GM10266 (cell line): ENCODE measurements around the gene PCSK5.
"Not testable (repeated sequence)": the region's sequence is repeated elsewhere in the genome, so short reads cannot be mapped to it uniquely, and the experiment has no call there.

ENCODE experiments used
- DNase-seq: peaks from one replicate; pipeline ENCODE4 v3.0.0; 2012; ENCODE audit errors: extremely low spot score
- CTCF ChIP-seq: IDR thresholded peaks from 2 replicates; pipeline ENCODE4 v1.5.1; 2012; ENCODE audit warnings: mild to moderate bottlenecking, low read depth; ENCODE audit not compliant: control insufficient read depth, insufficient read depth; ENCODE audit errors: missing control alignments

The PCSK5 gene

GRCh38 chr9:76302947-76303550 lies 412.6 kb downstream of the PCSK5 start:
- peak; percentile 36 for DNase-seq
- TF ChIP-seq CTCF: peak; percentile 60

- DNase-seq: not testable (repeated sequence)
Observed at GRCh38 chr9:76307047-76307446, 416.6 kb downstream of the PCSK5 start.

- no peak for TF ChIP-seq CTCF
- no peak for DNase-seq
Observed at GRCh38 chr9:76310577-76310976, 420.1 kb downstream of the PCSK5 start.

GRCh38 chr9:76310991-76311390 lies 420.5 kb downstream of the PCSK5 start:
- TF ChIP-seq CTCF: no peak
- DNase-seq: no peak

- no peak for DNase-seq
- no peak for TF ChIP-seq CTCF
Observed at GRCh38 chr9:76311537-76311936, 421.1 kb downstream of the PCSK5 start.

- no peak for TF ChIP-seq CTCF
- no peak for DNase-seq
Observed at GRCh38 chr9:76313771-76314170, 423.3 kb downstream of the PCSK5 start.

- DNase-seq: no peak
- TF ChIP-seq CTCF: no peak
Observed at GRCh38 chr9:76314321-76314720, 423.8 kb downstream of the PCSK5 start.

- no peak for DNase-seq
- no peak for TF ChIP-seq CTCF
Observed at GRCh38 chr9:76316069-76316468, 425.6 kb downstream of the PCSK5 start.

GRCh38 chr9:76319466-76319865 lies 429.0 kb downstream of the PCSK5 start:
- DNase-seq: not testable (repeated sequence)
